ENCODE results near the gene ADAMTSL2.

Gene ADAMTSL2

GRCh38 chr9:133528876-133529241 lies 5.6 kb upstream of the ADAMTSL2 start:
- no peak for DNase-seq (ENCODE audit: low read depth in 1 of 2, low spot score in 1 of 2)
- H3K27ac ChIP-seq (replicated peaks) = no peak overlapping the region
- H3K27me3 ChIP-seq (ENCODE audit: insufficient read depth, poor library complexity, severe bottlenecking) = peaks cover 12% of the 10 kb centered on the region
- H3K4me3 ChIP-seq (replicated peaks; ENCODE audit: insufficient read depth, low read length) = no peak overlapping the region
- TF ChIP-seq CTCF (IDR thresholded peaks at IDR 0.05; ENCODE audit: insufficient read depth, low read length) (no peak), SPI1 (IDR thresholded peaks at IDR 0.05; ENCODE audit: borderline replicate concordance, low read depth) (no peak)

GRCh38 chr9:133529457-133529856 lies 5.0 kb upstream of the ADAMTSL2 start:
- no peak overlapping the region for H3K27ac ChIP-seq (replicated peaks)
- no peak for TF ChIP-seq CTCF (IDR thresholded peaks at IDR 0.05; ENCODE audit: insufficient read depth, low read length)
- no peak for DNase-seq (ENCODE audit: low read depth in 1 of 2, low spot score in 1 of 2)
- no peak overlapping the region for H3K4me3 ChIP-seq (replicated peaks; ENCODE audit: insufficient read depth, low read length)
- peaks cover 18% of the 10 kb centered on the region for H3K27me3 ChIP-seq (ENCODE audit: insufficient read depth, poor library complexity, severe bottlenecking)

GRCh38 chr9:133529874-133530273 lies 4.6 kb upstream of the ADAMTSL2 start:
- H3K27me3 ChIP-seq (ENCODE audit: insufficient read depth, poor library complexity, severe bottlenecking) = peaks cover 20% of the 10 kb centered on the region
- H3K27ac ChIP-seq (replicated peaks) = no peak overlapping the region
- no peak overlapping the region for H3K4me3 ChIP-seq (replicated peaks; ENCODE audit: insufficient read depth, low read length)
- no peak for TF ChIP-seq CTCF (IDR thresholded peaks at IDR 0.05; ENCODE audit: insufficient read depth, low read length)
- no peak for TF ChIP-seq POLR2AphosphoS5 (IDR thresholded peaks at IDR 0.05; ENCODE audit: low read depth)
- TF ChIP-seq GABPA (IDR thresholded peaks at IDR 0.05; ENCODE audit: low read depth) = no peak
- no peak for TF ChIP-seq SPI1 (IDR thresholded peaks at IDR 0.05; ENCODE audit: borderline replicate concordance, low read depth)
- no peak for TF ChIP-seq REST (IDR thresholded peaks at IDR 0.05; ENCODE audit: insufficient replicate concordance, low read depth)
- no peak for DNase-seq (ENCODE audit: low read depth in 1 of 2, low spot score in 1 of 2)

GRCh38 chr9:133531293-133531692 lies 3.2 kb upstream of the ADAMTSL2 start:
- no peak for TF ChIP-seq SPI1 (IDR thresholded peaks at IDR 0.05; ENCODE audit: borderline replicate concordance, low read depth)
- TF ChIP-seq CTCF (IDR thresholded peaks at IDR 0.05; ENCODE audit: insufficient read depth, low read length) = no peak
- DNase-seq (ENCODE audit: low read depth in 1 of 2, low spot score in 1 of 2) = no peak
- peaks cover 30% of the 10 kb centered on the region for H3K27me3 ChIP-seq (ENCODE audit: insufficient read depth, poor library complexity, severe bottlenecking)
- no peak overlapping the region for H3K4me3 ChIP-seq (replicated peaks; ENCODE audit: insufficient read depth, low read length)
- no peak overlapping the region for H3K27ac ChIP-seq (replicated peaks)

Measured in HL-60 (cell line).